ENCODE data around the gene TAOK1.

The TAOK1 gene

GRCh38 chr17:29584452-29585079 lies 194.4 kb downstream of the TAOK1 start:
- no peak for DNase-seq (ENCODE audit: low read depth)

- no peak for DNase-seq (ENCODE audit: low read depth)
These were observed 195.1 kb downstream of the TAOK1 start for GRCh38 chr17:29585080-29585751.

- DNase-seq (ENCODE audit: low read depth), result no peak
These were observed 196.7 kb downstream of the TAOK1 start for GRCh38 chr17:29586676-29587469.

DNA sequence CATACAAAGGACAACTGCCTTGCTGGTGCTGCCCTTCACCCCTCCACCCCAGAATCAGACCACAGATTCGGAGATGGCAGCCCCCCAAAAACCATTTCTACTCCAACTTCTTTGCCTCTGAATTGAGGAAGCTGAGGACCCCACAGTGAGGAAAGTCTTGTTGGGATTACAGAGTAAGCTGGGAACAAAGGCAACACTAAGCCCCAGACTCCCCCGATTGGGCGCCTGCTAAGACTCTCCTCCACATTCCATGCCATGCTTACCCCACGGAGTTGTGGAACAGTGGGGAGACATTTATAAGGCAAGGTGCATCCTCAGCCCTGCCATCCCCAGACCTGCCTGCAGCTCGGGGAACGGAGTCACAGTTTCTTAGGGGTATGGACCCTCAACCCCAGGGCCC lies 197.4 kb downstream of the TAOK1 start:
- no peak for DNase-seq (ENCODE audit: low read depth)

DNA sequence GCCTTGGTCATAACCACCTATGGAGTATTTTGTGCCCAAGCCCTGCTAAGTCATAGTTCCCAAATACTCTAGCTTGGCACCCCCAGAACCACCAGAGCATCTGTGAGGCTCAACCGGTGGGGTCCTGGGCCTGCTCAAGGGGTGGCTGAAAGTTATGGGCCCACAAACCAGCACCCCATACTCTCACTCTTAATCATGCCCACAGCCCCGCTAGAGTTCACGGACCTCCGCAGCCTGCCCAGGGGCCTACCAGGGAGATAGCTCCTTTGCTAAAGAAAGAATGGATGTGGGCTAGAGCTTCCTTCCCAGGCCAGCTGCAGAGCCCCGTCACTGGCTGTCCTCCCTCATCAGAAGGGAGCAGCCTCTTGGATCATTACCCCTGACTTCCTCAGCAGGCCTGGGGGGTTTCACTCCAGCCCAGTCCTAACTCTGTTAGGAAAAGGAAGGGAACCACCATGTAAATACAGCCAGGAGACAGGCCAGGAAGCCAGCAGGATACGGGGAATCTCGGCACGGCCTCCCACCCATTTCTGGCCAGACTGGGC lies 197.9 kb downstream of the TAOK1 start:
- no peak for DNase-seq (ENCODE audit: low read depth)

DNA sequence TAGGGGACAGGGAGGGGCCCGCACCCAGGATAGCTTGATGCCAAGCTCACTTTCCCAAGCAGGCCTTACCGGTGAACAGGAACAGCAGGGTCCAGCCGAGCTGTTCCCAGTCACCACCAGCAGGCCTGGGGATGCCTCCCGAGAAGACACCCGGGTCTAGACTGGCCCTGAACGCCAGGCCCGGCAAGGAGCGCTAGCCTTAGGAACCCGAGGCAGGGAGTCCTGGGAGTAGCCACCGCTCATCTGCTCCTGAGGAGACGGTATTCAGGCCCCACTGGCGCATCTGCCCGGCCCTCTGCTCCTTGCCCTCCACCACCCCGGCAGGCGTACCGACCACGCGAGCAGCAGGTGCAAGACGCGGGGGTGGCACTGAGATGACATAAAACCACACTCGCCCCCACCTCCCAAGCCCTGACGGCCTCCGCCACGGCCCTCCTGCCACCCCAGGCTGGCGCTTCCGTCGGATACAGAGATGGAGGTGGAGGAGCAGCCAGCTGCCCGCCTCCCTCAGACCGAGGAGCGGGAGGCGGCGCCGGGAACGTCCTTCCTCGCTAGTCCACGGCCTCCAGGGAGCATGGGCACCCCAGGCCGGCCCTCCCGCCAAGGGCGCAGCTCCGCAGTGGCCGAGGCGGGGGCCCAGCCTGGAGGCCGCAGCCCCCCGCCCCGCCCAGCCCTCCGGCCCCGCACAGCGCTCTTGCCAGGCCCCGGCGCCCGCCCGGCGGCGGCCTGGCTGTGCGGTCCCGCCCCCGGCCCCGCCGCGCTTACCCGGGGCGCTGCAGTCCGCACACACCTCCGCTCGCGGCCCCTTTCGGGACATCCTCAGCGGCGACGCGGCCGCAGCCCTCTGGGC lies 198.6 kb downstream of the TAOK1 start:
- no peak for DNase-seq (ENCODE audit: low read depth)

- no peak for DNase-seq (ENCODE audit: low read depth)
These were observed 199.6 kb downstream of the TAOK1 start, which contains the start of gene GIT1 for GRCh38 chr17:29589524-29590410. TSS of gene GIT1 (minus strand) at chr17:29589648. CDS start at chr17:29589378, 270 bp downstream.

- DNase-seq (ENCODE audit: low read depth), result no peak
These were observed 200.4 kb downstream of the TAOK1 start for GRCh38 chr17:29590411-29591145.

GRCh38 chr17:29591146-29591736 lies 201.1 kb downstream of the TAOK1 start:
- no peak for DNase-seq (ENCODE audit: low read depth)

DNA sequence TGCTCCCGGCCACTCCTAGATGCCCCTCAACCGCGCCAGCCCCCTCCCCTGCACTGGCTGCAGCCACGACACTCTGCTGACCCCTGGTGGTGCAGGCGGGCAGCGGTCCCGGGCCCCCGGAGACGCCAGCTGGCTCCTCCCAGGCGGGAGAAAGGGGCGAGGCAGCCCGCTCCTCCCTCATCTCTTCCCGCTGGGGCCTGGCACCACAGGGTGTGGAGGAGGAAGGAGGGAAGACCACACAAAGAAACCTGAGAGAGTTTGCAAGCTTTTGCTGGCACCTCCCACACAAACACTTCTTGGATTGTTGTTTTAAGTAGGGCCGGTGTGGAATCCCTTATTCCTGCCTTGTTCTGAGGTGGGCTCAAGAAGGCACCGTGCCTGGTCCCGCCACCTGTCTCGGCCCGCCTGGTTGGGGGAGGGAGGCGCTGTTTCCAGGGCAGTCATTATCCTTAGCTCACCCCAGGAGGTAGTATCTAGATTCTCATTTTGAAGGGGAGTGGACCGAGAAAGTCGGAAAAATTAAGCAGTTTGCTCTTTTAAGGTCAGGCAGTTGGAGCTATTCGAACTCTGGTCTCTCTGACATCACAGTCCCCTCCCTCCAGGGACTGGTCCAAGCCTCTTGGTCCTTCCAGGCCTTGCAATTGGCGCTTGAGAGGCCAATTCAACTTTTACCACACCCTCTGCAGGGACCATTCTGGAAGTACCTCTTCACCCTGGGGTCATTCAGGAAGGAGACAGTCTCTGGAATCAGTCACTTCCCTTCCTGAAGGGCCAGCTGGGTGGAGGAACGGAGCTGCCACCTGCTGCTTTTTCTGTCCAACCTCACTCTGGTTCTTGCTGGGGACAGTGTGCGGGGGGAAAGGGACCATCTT lies 201.8 kb downstream of the TAOK1 start:
- DNase-seq (ENCODE audit: low read depth), result peak; percentile 72

GRCh38 chr17:29592850-29593551 lies 202.8 kb downstream of the TAOK1 start, which contains the start of gene ANKRD13B:
TSS of gene ANKRD13B (plus strand) at chr17:29593132. CDS start at chr17:29593622, 490 bp downstream.
- DNase-seq (ENCODE audit: low read depth), result no peak

GRCh38 chr17:29593591-29594518 lies 203.7 kb downstream of the TAOK1 start:
- DNase-seq (ENCODE audit: low read depth), result no peak

GRCh38 chr17:29594519-29595090 lies 204.4 kb downstream of the TAOK1 start:
- DNase-seq (ENCODE audit: low read depth), result no peak

- no peak for DNase-seq (ENCODE audit: low read depth)
These were observed 205.2 kb downstream of the TAOK1 start for GRCh38 chr17:29595107-29595942.
